ENCODE measurements around the gene TPK1. TPM values are rescaled to one million over a fixed set of nuclear protein-coding genes. Genes with fewer than 3 reads are reported as not detected.

TPK1 gene
- polyA plus RNA-seq, 1 donor from 2014 or later = 3.5 TPM

GRCh38 chr7:144584726-144585125 is 251.1 kb downstream of the TPK1 start:
- Histone ChIP-seq H3K4me3 (ENCODE audit: low read length) (no peak overlapping the region), H2AFZ (ENCODE audit: low read depth, low read length) (no peak overlapping the region), H3K9me3 (ENCODE audit: low read length) (no peaks in the 10 kb centered on the region), H3K27me3 (ENCODE audit: insufficient read depth, low read depth, low read length) (no peaks in the 10 kb centered on the region), H4K20me1 (ENCODE audit: insufficient read depth) (no peaks in the 10 kb centered on the region), H3K27ac (ENCODE audit: low read length) (no peak overlapping the region), H3K79me2 (replicated peaks; ENCODE audit: insufficient read depth, low read length) (no peaks in the 10 kb centered on the region), H3K4me2 (ENCODE audit: low read length) (no peak overlapping the region), H3K9ac (ENCODE audit: low read length) (no peak overlapping the region), H3K36me3 (ENCODE audit: insufficient read depth, low read length) (no peaks in the 10 kb centered on the region), H3F3A (ENCODE audit: insufficient read depth, low read length, poor library complexity, severe bottlenecking) (no peaks in the 10 kb centered on the region), H3K9me2 (ENCODE audit: insufficient read depth, low read length) (no peaks in the 10 kb centered on the region)
- TF ChIP-seq POLR2AphosphoS5 (IDR thresholded peaks at IDR 0.05) = no peak
- no peak for TF ChIP-seq RAD21 (conservative IDR thresholded peaks at IDR 0.05)
- no peak for TF ChIP-seq TAF1 (IDR thresholded peaks at IDR 0.05; ENCODE audit: low read depth)
- no peak for TF ChIP-seq SMC3 (conservative IDR thresholded peaks at IDR 0.05; ENCODE audit: poor library complexity)
- no peak for TF ChIP-seq MXI1 (conservative IDR thresholded peaks at IDR 0.05; ENCODE audit: poor library complexity, severe bottlenecking)
- no peak for TF ChIP-seq CTCF (IDR thresholded peaks at IDR 0.05; ENCODE audit: poor library complexity, severe bottlenecking)
- no peak for TF ChIP-seq EZH2 (IDR thresholded peaks at IDR 0.05; ENCODE audit: borderline replicate concordance, insufficient read depth, low read length, poor library complexity, severe bottlenecking)
- no peak for TF ChIP-seq REST (IDR thresholded peaks at IDR 0.05; ENCODE audit: borderline replicate concordance)
- TF ChIP-seq EP300 (conservative IDR thresholded peaks at IDR 0.05; ENCODE audit: poor library complexity, severe bottlenecking) = no peak

- Histone ChIP-seq H3K27me3 (ENCODE audit: insufficient read depth, low read depth, low read length) (no peaks in the 10 kb centered on the region), H3K4me3 (ENCODE audit: low read length) (no peak overlapping the region), H3K9me3 (ENCODE audit: low read length) (no peaks in the 10 kb centered on the region), H3K9ac (ENCODE audit: low read length) (no peak overlapping the region), H3K27ac (ENCODE audit: low read length) (no peak overlapping the region), H4K20me1 (ENCODE audit: insufficient read depth) (no peaks in the 10 kb centered on the region), H3K79me2 (replicated peaks; ENCODE audit: insufficient read depth, low read length) (no peaks in the 10 kb centered on the region), H3K36me3 (ENCODE audit: insufficient read depth, low read length) (no peaks in the 10 kb centered on the region), H2AFZ (ENCODE audit: low read depth, low read length) (no peak overlapping the region), H3K9me2 (ENCODE audit: insufficient read depth, low read length) (no peaks in the 10 kb centered on the region), H3K4me2 (ENCODE audit: low read length) (no peak overlapping the region), H3F3A (ENCODE audit: insufficient read depth, low read length, poor library complexity, severe bottlenecking) (no peaks in the 10 kb centered on the region)
- TF ChIP-seq EP300 (conservative IDR thresholded peaks at IDR 0.05; ENCODE audit: poor library complexity, severe bottlenecking) = no peak
- no peak for TF ChIP-seq MXI1 (conservative IDR thresholded peaks at IDR 0.05; ENCODE audit: poor library complexity, severe bottlenecking)
- no peak for TF ChIP-seq RAD21 (conservative IDR thresholded peaks at IDR 0.05)
- no peak for TF ChIP-seq EZH2 (IDR thresholded peaks at IDR 0.05; ENCODE audit: borderline replicate concordance, insufficient read depth, low read length, poor library complexity, severe bottlenecking)
- TF ChIP-seq REST (IDR thresholded peaks at IDR 0.05; ENCODE audit: borderline replicate concordance) = no peak
- no peak for TF ChIP-seq POLR2AphosphoS5 (IDR thresholded peaks at IDR 0.05)
- no peak for TF ChIP-seq TAF1 (IDR thresholded peaks at IDR 0.05; ENCODE audit: low read depth)
- no peak for TF ChIP-seq SMC3 (conservative IDR thresholded peaks at IDR 0.05; ENCODE audit: poor library complexity)
- TF ChIP-seq CTCF (IDR thresholded peaks at IDR 0.05; ENCODE audit: poor library complexity, severe bottlenecking) = no peak
Measured at GRCh38 chr7:144579687-144580086, 256.2 kb downstream of the TPK1 start.
